NCI-H2107 treated with DMSO at 0.1 percent for 48 hours (cell line): ENCODE results near the gene DOK7.
A peak's percentile ranks its signal among the peaks of the same experiment; 100 is the strongest.

Experiments used
- DNase-seq: peaks from one replicate; lab custom pipeline; 2025; ENCODE audit not compliant: unreplicated experiment; lab: John Stamatoyannopoulos, UW

The DOK7 gene

DNA sequence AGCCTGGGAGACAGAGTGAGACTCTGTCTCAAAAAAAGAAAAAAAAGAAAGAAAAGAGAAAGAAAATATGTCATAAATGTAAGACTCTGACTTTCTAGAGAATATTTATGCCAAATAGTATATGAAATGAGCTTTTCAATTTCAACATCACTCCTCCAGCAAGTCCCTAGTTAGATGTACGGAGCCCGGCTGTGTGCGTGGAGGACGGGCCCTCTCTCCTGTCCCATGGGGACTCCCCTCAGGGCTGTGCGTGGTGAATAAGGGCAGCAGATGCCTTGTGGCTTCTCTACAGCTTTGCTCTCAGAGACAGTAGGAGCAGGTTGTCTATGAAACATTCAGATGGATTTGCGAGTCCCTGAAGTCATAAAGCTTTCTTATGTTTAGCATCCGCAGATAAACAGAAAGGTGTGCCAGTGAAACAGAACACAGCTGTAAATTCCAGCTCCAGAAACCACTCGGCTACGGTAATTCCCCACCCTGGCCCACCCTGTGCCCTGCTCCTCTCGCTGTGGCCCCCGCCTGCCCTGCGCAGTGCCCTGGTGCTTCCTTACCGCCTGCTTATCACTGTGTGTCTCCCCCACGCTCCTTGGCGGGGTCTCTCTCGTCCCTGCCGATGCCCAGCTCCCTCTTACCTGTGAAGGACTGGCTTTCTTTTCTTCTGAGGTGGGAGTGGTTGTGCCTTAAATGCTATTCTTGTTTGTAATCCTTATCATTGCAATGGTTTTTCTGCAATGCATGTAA lies 35.2 kb upstream of the DOK7 start:
- DNase-seq: no peak

DNA sequence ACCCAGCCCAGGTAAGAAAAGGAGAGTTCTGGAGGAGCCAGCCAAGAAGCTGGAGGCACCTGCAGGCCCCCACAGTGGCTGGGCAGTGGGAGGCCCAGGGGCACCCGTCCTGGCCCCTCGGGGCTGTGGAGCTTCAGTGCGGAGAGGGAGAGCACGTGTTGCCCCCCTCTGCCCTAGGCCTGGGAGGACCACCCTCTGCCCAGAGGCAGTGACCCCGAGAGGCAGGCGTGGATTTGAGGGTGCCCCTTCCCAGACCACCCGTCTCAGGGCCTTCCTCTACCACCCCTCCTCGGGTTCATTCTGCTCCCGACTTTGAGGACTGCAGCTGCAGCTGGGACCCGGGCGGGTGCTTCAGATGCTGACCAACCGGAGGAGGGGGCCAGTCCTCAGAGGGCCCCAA lies 33.5 kb upstream of the DOK7 start:
- no peak for DNase-seq

DNA sequence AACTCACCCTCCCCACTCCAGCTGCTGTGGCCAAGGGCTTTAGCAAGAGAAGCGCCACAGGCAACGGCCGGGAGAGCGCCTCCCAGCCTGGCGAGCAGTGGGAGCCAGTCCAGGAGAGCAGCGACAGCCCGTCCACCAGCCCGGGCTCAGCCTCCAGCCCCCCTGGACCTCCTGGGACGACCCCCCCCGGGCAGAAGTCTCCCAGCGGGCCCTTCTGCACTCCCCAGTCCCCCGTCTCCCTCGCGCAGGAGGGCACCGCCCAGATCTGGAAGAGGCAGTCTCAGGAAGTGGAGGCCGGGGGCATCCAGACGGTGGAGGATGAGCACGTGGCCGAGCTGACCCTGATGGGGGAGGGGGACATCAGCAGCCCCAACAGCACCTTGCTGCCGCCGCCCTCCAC lies 32.6 kb upstream of the DOK7 start:
- no peak for DNase-seq

- DNase-seq: no peak
Measured at GRCh38 chr4:3431446-3431993, 31.6 kb upstream of the DOK7 start.

DNA sequence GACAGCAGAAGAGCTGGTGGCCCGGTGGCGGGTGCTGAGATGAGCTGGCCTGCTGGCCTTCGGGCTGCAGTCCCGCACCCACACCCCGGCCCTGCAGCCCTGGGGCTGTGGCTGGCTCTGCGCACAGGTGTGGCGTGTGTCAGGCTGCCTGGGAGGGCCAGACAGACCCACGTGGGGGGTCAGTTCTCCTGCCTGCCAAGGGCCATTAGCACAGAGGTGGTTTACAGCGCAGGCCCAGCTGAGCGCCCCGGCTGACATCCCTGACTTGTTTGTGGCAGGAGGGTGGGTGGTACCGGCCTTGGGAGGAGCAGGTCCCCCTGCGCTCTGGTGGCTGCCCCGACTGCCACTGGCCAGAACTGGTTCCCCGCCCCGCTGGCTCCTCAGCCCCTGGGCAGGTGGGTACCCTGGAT lies 30.7 kb upstream of the DOK7 start:
- DNase-seq: no peak

- no peak for DNase-seq
Measured at GRCh38 chr4:3433138-3433869, 29.8 kb upstream of the DOK7 start.

DNA sequence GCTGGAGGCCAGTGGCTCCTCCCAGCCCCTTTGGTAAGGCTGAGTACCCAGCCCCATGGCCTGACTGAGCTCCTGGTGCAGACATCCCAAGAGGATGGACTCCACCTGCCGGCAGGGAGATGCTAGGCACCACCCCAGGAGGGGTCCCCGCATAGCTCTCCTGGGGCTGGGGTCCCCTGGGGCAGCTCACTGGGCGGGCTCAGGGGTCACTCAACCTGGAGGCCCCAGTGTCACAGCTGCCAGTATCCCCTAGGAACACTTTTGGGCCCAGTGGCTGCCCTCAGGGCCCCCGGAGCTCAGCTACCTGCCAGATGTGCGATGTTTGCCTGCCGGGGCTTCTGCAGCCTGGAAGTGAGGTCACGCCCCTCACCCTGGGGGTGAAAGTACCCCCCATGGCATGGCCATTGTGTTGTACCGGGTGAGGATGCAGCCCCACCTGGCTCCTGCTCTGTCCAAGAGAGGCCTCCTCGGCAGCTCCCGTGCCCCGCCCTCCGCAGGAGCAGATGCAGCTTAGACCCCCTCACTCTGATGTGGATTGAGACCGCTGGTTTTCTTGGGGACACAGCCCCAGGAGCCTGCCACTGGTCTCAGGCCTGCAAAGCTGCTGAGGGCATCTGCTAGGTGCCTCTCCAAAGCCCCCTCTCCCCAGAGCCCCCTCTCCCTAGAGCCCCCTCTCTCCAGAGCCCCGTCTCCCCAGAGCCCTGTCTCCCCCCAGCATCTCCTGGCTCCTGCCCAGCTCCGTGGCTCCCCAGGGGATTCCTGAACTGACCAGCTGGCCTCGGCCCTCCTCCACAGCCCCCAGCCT lies 28.0 kb upstream of the DOK7 start:
- no peak for DNase-seq

GRCh38 chr4:3435686-3435956 lies 27.5 kb upstream of the DOK7 start:
- no peak for DNase-seq

GRCh38 chr4:3436048-3436797 lies 26.9 kb upstream of the DOK7 start:
- no peak for DNase-seq

DNA sequence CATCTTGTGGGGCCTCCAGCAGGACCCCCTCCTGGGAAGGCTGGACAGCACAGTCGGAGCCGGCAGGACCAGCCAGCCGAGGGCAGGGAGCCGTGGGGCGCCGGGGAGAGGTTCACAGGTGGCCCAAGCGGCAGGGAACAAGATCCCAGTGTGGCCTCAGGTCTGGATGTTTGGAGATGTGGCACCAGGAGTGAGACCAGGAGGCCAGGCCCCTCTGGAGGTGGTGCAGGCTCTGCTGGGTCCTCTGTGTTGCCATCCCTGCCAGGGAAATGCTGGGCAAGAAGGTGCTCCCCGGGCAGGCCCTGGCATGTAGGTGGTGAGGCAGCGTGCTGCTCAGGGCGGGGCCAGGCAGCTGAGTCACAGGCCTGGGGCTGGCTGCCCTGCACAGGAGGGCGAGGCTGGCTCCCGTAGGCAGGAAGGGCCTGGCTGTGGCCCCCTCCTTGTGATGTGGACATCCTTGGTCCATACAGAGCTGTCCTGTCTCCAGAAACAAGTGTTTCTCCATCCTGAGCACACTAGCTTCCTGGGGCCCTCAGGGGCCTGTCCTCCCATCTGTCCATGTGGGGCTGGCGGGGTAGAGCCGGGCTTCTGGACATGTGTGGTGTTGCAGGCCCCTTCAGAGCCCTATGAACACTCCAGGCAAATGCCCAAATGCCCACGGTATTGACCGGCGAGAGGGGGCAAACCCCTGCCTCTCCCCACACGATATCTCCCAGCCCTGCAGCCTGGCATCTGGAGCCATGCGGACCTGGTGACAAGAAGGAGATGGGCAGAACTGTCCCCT lies 26.1 kb upstream of the DOK7 start:
- peak; percentile 14 for DNase-seq

- DNase-seq: no peak
Measured at GRCh38 chr4:3437582-3437936, 25.5 kb upstream of the DOK7 start.

DNA sequence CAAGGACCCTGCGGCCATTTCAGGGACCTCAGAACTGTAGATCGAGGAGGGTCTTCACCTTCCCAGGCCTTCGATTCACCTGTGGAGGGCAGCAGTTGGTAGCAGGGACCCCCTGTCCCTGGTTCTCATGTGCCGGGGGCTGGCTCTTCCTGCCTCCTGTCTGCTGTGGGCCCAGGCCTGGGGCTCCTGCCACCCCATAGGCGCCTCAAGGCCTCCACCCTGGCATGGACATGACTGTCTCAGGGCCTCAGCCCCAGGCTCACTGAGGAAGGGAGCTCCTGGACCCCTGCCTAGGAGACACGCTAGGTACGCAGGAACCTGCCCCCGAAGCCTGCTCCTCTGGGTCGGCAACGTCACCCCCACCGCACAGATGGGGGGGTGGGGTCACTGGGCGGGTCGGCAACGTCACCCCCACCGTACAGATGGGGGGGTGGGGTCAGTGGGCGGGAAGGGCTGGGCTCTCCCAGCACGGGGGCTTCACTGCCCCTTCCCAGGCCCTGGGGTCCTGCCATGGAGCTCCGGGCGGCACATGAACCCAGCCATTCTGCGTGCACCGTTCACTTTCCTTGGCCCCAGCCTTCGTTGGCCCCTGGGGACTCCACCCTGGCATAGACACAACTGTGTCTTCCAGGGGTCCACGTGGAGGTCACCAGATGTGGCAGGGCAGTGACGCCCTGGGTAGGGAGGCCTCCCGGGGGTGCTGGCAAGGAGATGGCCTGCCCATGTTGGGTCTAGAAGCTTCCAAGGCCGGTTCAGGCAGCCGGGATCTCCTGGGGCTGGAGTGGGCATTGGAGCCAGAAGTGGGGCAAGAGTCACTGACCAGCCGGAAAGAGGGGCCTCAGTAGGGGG lies 24.9 kb upstream of the DOK7 start:
- no peak for DNase-seq

DNA sequence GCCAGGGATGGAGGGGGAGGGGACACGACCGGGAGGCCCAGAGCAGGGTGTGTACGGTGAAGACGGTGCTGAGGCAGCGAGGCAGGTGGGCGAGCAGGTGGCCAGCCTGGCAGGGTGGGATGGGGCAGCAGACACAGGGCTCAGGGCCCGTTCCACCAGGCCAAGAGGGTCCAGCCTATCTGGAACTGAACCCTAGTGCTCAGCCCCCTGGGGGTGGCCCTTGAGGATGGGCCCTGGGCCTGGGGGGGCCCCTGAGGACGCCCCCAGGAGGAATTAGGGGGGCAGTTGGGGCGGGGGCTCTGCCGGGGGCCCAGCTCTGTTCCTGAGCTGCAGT lies 24.3 kb upstream of the DOK7 start:
- DNase-seq: no peak

DNA sequence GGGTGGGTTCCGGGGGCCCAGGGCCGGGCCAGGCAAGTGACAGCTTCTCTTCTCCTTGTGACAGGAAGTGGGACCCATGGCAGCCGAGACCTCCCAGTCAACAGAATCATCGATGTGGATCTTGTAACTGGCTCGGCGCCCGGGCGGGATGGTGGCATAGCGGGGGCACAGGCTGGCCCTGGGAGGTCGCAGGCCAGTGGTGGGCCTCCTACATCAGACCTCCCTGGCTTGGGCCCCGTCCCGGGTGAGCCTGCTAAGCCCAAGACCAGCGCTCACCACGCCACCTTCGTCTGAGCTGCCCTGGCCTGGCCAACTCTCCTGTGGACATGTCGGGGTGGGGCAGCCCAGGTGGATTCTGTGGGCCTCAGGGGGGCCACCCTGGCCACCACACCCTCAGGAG lies 23.7 kb upstream of the DOK7 start:
- DNase-seq: no peak

DNA sequence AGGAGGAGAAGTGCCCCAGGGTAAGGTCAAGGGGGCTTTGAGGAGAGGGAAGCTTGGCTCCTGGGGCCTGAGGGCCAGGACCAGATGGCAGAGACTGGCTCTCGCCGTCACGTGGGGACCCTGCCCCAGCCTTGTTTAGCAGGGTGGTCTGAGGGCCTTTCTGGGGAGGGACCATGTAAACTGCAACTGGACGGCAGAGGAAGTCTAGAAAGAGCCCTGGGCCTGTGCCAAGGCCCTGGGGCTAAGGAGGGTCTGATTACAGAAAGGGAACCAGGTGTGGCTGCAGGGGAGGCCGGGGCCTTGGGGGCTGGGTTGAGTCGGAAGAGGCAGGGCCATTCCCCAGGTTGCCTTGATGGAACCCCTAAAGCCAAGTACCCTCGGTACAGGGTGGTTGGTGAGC lies 23.1 kb upstream of the DOK7 start:
- no peak for DNase-seq

GRCh38 chr4:3440979-3441500 lies 22.1 kb upstream of the DOK7 start:
- no peak for DNase-seq

DNA sequence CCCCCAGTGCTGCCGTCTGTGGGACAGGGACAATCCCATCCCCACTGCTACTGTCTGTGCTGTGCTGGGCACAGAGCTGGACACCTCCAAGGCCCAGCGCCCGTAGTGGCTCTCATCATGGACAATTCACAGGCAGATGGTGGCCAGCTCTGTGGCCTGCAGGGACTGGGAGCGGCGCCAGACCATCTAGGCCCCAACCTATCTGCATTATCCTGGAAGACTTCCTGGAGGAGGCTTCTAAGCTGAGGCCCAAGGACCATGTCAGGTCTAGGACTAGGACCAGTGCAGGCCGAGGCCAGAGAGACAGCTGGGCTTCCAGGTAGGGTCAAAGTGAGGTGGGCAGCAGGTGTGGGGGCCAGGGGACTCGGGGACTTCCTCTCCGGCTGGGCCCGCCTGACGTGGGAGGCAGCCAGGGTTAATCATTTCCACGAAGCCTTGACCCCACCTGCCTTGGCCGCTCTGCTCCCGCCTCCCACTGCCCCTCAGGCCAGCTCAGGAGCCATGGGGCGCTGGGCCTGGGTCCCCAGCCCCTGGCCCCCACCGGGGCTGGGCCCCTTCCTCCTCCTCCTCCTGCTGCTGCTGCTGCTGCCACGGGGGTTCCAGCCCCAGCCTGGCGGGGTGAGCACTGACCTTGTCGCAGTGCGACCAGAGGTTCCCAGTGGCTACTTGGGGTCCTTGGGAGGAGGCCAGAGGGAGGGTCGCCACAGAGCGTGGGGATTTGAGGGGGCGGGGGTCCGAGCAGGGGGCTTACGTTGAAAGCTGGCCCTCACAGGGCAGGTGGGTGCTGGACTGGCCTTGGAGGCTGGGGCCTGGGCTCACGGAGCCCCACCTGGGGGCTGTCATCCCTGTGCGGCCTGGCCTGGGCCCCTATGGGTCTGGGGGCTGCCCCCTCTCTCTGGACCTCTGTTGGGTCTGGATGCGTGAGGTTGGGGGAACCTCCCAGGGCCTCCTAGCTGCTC lies 21.3 kb upstream of the DOK7 start, which contains the start of gene HGFAC:
Gene HGFAC (plus strand): TSS at position 468 of the 959 bp plus-strand sequence. CDS start 34 bp downstream, at position 502.
- no peak for DNase-seq

- no peak for DNase-seq
Measured at GRCh38 chr4:3442460-3442958, 20.6 kb upstream of the DOK7 start.
